GM12865 (cell line): ENCODE results near the gene PLEKHG4B.
"Not testable (repeated sequence)": the region's sequence is repeated elsewhere in the genome, so short reads cannot be mapped to it uniquely, and the experiment has no call there.

ENCODE experiments used
- DNase-seq: peaks from one replicate; pipeline ENCODE4 v3.0.0; 2010; ENCODE audit warnings: low read depth
- H3K4me3 ChIP-seq: 2 replicates; pipeline ENCODE4 v1.5.1; 2011; ENCODE audit warnings: mild to moderate bottlenecking, low read depth, low read length, control low read depth
- CTCF ChIP-seq: IDR thresholded peaks from 2 replicates; pipeline ENCODE4 v1.5.1; 2011; ENCODE audit warnings: low read length, control low read depth, low read depth, inconsistent platforms; ENCODE audit not compliant: insufficient read depth; ENCODE audit errors: missing control alignments

PLEKHG4B gene

GRCh38 chr5:194102-194501 is 102.1 kb downstream of the PLEKHG4B start:
- no peak for TF ChIP-seq CTCF
- no peak overlapping the region for H3K4me3 ChIP-seq
- no peak for DNase-seq

GRCh38 chr5:194603-195209 is 102.7 kb downstream of the PLEKHG4B start:
- DNase-seq = no peak
- no peak overlapping the region for H3K4me3 ChIP-seq

GRCh38 chr5:195401-196160 is 103.6 kb downstream of the PLEKHG4B start:
- no peak overlapping the region for H3K4me3 ChIP-seq
- DNase-seq = no peak
- no peak for TF ChIP-seq CTCF

More at GRCh38 chr5:194603-195209, 102.7 kb downstream of the PLEKHG4B start:
- no peak for TF ChIP-seq CTCF

GRCh38 chr5:196350-196749 is 104.4 kb downstream of the PLEKHG4B start:
- TF ChIP-seq CTCF = no peak
- DNase-seq = no peak
- no peak overlapping the region for H3K4me3 ChIP-seq

- H3K4me3 ChIP-seq, DNase-seq: not testable (repeated sequence)
Measured at GRCh38 chr5:197031-197430, 105.1 kb downstream of the PLEKHG4B start.

GRCh38 chr5:197892-198489 is 106.0 kb downstream of the PLEKHG4B start:
- DNase-seq = no peak
- no peak for TF ChIP-seq CTCF
- H3K4me3 ChIP-seq = no peak overlapping the region

GRCh38 chr5:198516-199196 is 106.7 kb downstream of the PLEKHG4B start:
- H3K4me3 ChIP-seq = no peak overlapping the region
- TF ChIP-seq CTCF = no peak
- no peak for DNase-seq
